IMR-90 (cell line): ENCODE measurements around the gene CREBBP. TPM values are rescaled to one million over a fixed set of nuclear protein-coding genes. Genes with fewer than 3 reads are reported as not detected.

Source experiments
- ATAC-seq: fragments of 200-7000 bp; cut with Tn5 transposase; 2 replicates; pipeline ENCODE4 v1.9.1; 2020; ENCODE audit warnings: low read depth, mild to moderate bottlenecking, moderate library complexity
- BruUV-seq: library from RNA; stranded (reverse); fragments of 400-500 nt; replicated peaks from 2 replicates; lab custom pipeline; 2021; lab: Mats Ljungman, UMichigan
- CTCF ChIA-PET: fragments of 300-600 bp; formaldehyde crosslinking; extraction: SDS; loops from one replicate; lab custom pipeline; 2021; ENCODE audit warnings: antibody characterized with exemption; lab: Yijun Ruan, JAX
- POLR2A ChIA-PET: fragments of 300-600 bp; sonication (Branson Sonifier 250); formaldehyde crosslinking; loops from one replicate; lab custom pipeline; 2022; ENCODE audit warnings: antibody characterized with exemption; ENCODE audit not compliant: unreplicated experiment; lab: Charles Lee
- DNase-seq: peaks from one replicate; pipeline ENCODE4 v3.0.0; 2013
- H2AFZ ChIP-seq: replicated peaks from 2 replicates; pipeline ENCODE3; 2013; ENCODE audit warnings: low read length, mild to moderate bottlenecking; ENCODE audit not compliant: poor library complexity
- H2AK5ac ChIP-seq: 2 replicates; pipeline ENCODE4 v1.6.1; 2013; ENCODE audit warnings: low read depth, low read length, inconsistent platforms
- H2AK9ac ChIP-seq: replicated peaks from 2 replicates; pipeline ENCODE3; 2013; ENCODE audit warnings: mild to moderate bottlenecking, low read depth, low read length, moderate library complexity; ENCODE audit not compliant: poor library complexity
- H2BK120ac ChIP-seq: 2 replicates; pipeline ENCODE4 v1.6.1; 2013; ENCODE audit warnings: low read depth, low read length, inconsistent platforms
- H2BK15ac ChIP-seq: 3 replicates; pipeline ENCODE4 v1.6.1; 2013; ENCODE audit warnings: low read depth, low read length, inconsistent platforms
- H2BK20ac ChIP-seq: 2 replicates; pipeline ENCODE4 v1.6.1; 2013; ENCODE audit warnings: low read depth, mild to moderate bottlenecking, inconsistent platforms, low read length, moderate library complexity
- H2BK5ac ChIP-seq: 2 replicates; pipeline ENCODE4 v1.6.1; 2013; ENCODE audit warnings: mild to moderate bottlenecking, low read depth, low read length, inconsistent platforms; ENCODE audit not compliant: poor library complexity, severe bottlenecking
- H3K14ac ChIP-seq: replicated peaks from 2 replicates; pipeline ENCODE4 v1.6.1; 2013; ENCODE audit warnings: low read depth, low read length, inconsistent platforms
- H3K18ac ChIP-seq: 2 replicates; pipeline ENCODE4 v1.6.1; 2013; ENCODE audit warnings: low read depth, low read length, control low read depth
- H3K23ac ChIP-seq: 2 replicates; pipeline ENCODE4 v1.6.1; 2013; ENCODE audit warnings: low read depth, low read length, inconsistent platforms
- H3K27ac ChIP-seq: 2 replicates; pipeline ENCODE4 v1.5.1; 2013; ENCODE audit warnings: mild to moderate bottlenecking, control low read depth, low read length; ENCODE audit not compliant: insufficient read depth
- H3K27me3 ChIP-seq: 2 replicates; pipeline ENCODE4 v1.6.1; 2013; ENCODE audit warnings: low read length; ENCODE audit not compliant: control insufficient read depth, insufficient read depth
- H3K36me3 ChIP-seq: 2 replicates; pipeline ENCODE4 v1.6.1; 2013; ENCODE audit warnings: low read length, mixed read lengths; ENCODE audit not compliant: control insufficient read depth, insufficient read depth
- H3K4ac ChIP-seq: 2 replicates; pipeline ENCODE4 v1.6.1; 2013; ENCODE audit warnings: low read depth, low read length, inconsistent platforms
- H3K4me1 ChIP-seq: 2 replicates; pipeline ENCODE4 v1.6.1; 2013; ENCODE audit warnings: low read length, mixed read lengths; ENCODE audit not compliant: control insufficient read depth, insufficient read depth
- H3K4me2 ChIP-seq: 2 replicates; pipeline ENCODE4 v1.6.1; 2013; ENCODE audit warnings: low read depth, mild to moderate bottlenecking, control low read depth, low read length, moderate library complexity
- H3K4me3 ChIP-seq: 2 replicates; pipeline ENCODE4 v1.5.1; 2013; ENCODE audit warnings: low read depth, mild to moderate bottlenecking, control low read depth, low read length, moderate library complexity; ENCODE audit not compliant: insufficient read depth
- H3K56ac ChIP-seq: 2 replicates; pipeline ENCODE4 v1.6.1; 2013; ENCODE audit warnings: low read length, inconsistent platforms; ENCODE audit not compliant: insufficient read depth; ENCODE audit errors: extremely low read depth
- H3K79me1 ChIP-seq, 2 experiments: 2 replicates each; pipeline ENCODE4 v1.6.1; 2013; ENCODE audit warnings: low read length in 2 of 2, inconsistent platforms in 1 of 2, low read depth in 1 of 2
- H3K9ac ChIP-seq: 2 replicates; pipeline ENCODE4 v1.6.1; 2013; ENCODE audit warnings: low read depth, low read length, control low read depth
- H3K9me1 ChIP-seq: 2 replicates; pipeline ENCODE4 v1.6.1; 2013; ENCODE audit warnings: low read length, inconsistent platforms; ENCODE audit not compliant: insufficient read depth
- H3K9me3 ChIP-seq: 2 replicates; pipeline ENCODE4 v1.6.1; 2013; ENCODE audit warnings: low read length; ENCODE audit not compliant: control insufficient read depth, insufficient read depth
- H4K20me1 ChIP-seq: 2 replicates; pipeline ENCODE4 v1.6.1; 2013; ENCODE audit warnings: low read length, inconsistent platforms; ENCODE audit not compliant: insufficient read depth
- H4K5ac ChIP-seq: 2 replicates; pipeline ENCODE4 v1.6.1; 2013; ENCODE audit warnings: mild to moderate bottlenecking, low read depth, low read length, control low read depth
- H4K8ac ChIP-seq, 2 experiments: 2 replicates each; pipeline ENCODE4 v1.6.1; 2013; ENCODE audit warnings: low read depth in 2 of 2, low read length in 2 of 2, control low read depth in 1 of 2, inconsistent platforms in 1 of 2
- H4K91ac ChIP-seq: 2 replicates; pipeline ENCODE4 v1.6.1; 2013; ENCODE audit warnings: low read depth, low read length, inconsistent platforms; ENCODE audit not compliant: insufficient read depth
- FOS ChIP-seq: fragments of 150-350 bp; IDR thresholded peaks from 2 replicates; pipeline ENCODE4 v1.6.1; 2016; ENCODE audit warnings: low read depth, low read length
- MAFK ChIP-seq: IDR thresholded peaks from 2 replicates; pipeline ENCODE4 v1.6.1; 2012; ENCODE audit warnings: low read depth, low read length, improper control_type of control experiment
- WGBS, 2 experiments: methylation state at CpG; one replicate each; pipeline versions ENCODE4 v1.1.5 to v1.1.7; 2013; ENCODE audit warnings: missing lambda C conversion rate in 2 of 2; ENCODE audit not compliant: insufficient read length in 1 of 2; ENCODE audit errors: extremely low coverage in 2 of 2; 5-methylcytosine and 5-hydroxymethylcytosine counted together
- dilution Hi-C: fragments of 300-500 bp; cut with HindIII; formaldehyde crosslinking; loops from one replicate; pipeline ENCODE4 v1.14.3; 2018; ENCODE audit warnings: low sequenced_read_pairs; ENCODE audit not compliant: unreplicated experiment
- in situ Hi-C: fragments of 300-500 bp; cut with MboI; formaldehyde crosslinking; loops from 3 replicates; pipeline ENCODE4 v1.14.3; 2019; ENCODE audit warnings: low sequenced_read_pairs, inconsistent platforms, mixed read lengths
- intact Hi-C: fragments of 100-400 bp; cut with micrococcal nuclease; formaldehyde crosslinking; loops from 2 replicates; pipeline ENCODE4 v1.10.0; 2022
- polyA plus RNA-seq, 3 experiments: library from polyadenylated mRNA; depleted of rRNA; stranded (reverse); fragments of >200 nt; gene quantifications; 2 replicates each; pipeline ENCODE4 v1.2.3, GENCODE V29; 2012; ENCODE audit warnings: low replicate concordance in 1 of 3
- total RNA-seq: library from RNA; depleted of rRNA; stranded (reverse); fragments of >200 nt; gene quantifications from 2 replicates; pipeline ENCODE4 v1.2.3, GENCODE V29; 2012
- TF ChIP-seq, protein P1 (sequence below): fragments of 150-350 bp; IDR thresholded peaks from 2 replicates; pipeline ENCODE4 v1.6.1; 2016; ENCODE audit warnings: low read depth, mild to moderate bottlenecking, low read length, moderate library complexity, borderline replicate concordance
- TF ChIP-seq, protein P2 (sequence below): conservative IDR thresholded peaks from 2 replicates; pipeline ENCODE4 v1.5.1; 2012; ENCODE audit warnings: mild to moderate bottlenecking, low read depth, low read length, improper control_type of control experiment
- TF ChIP-seq, protein P3 (sequence below): fragments of 150-350 bp; IDR thresholded peaks from 2 replicates; pipeline ENCODE4 v1.6.1; 2017; ENCODE audit warnings: mild to moderate bottlenecking, antibody characterized with exemption, low read length, low read depth

The CREBBP gene
- total and polyA plus RNA-seq, 2 of the 4 experiments (the other 2 are of a cell fraction), result 7.3 to 12.5 TPM

DNA sequence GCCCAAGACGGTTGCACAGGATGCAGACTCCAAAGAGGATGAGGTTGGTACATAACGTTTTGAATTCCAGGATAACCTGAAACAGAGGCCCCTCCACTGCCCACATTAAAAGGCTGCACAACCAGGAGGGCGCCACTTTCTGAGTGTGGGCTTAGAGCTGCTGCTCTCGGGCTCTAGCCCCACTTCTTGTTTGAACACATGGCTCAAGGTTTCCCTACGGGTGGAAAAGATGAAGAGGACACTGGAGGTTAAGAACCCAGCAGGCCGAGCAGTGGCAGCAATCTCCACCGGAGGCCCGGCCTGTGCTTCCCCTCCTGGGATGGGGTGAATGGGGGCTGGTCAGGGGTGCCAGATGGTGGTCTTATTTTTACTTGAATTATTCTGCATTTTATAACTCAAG lies 155.2 kb downstream of the CREBBP start:
- no peak for ATAC-seq
- Histone ChIP-seq H3K4me2 (no peak overlapping the region), H3K56ac (no peak overlapping the region), H3K23ac (no peak overlapping the region), H2BK20ac (no peak overlapping the region), H4K91ac (no peak overlapping the region), H3K36me3 (peaks cover 37% of the 10 kb centered on the region), H2BK120ac (no peak overlapping the region), H3K27ac (no peak overlapping the region), H2BK5ac (no peak overlapping the region), H3K9ac (no peak overlapping the region), H2AK5ac (no peak overlapping the region), H4K8ac (no peak overlapping the region), H3K9me1 (0 out of 2 replicates have a peak, but pooled peaks cover 4% of the 10 kb centered on the region), H2AK9ac (no peak overlapping the region), H3K9me3 (no peaks in the 10 kb centered on the region), H3K4ac (no peak overlapping the region), H3K79me1 (peaks cover 0 to 12% of the 10 kb centered on the region in 2 experiments; a peak in 2 of 4 replicates), H4K5ac (no peak overlapping the region), H3K14ac (no peak overlapping the region), H3K18ac (no peak overlapping the region), H3K4me3 (no peak overlapping the region), H3K27me3 (no peaks in the 10 kb centered on the region), H2BK15ac (no peak overlapping the region), H3K4me1 (no peaks in the 10 kb centered on the region), H2AFZ (no peak overlapping the region), H4K20me1 (peaks cover 21% of the 10 kb centered on the region)
- in situ Hi-C loops (no loop called here), dilution Hi-C loops (no loop called here), intact Hi-C loops (no loop called here)
- CTCF ChIA-PET, result no interaction called here
- POLR2A ChIA-PET, result no interaction called here
- no peak for TF ChIP-seq MAFK
- TF ChIP-seq, protein P1, sequence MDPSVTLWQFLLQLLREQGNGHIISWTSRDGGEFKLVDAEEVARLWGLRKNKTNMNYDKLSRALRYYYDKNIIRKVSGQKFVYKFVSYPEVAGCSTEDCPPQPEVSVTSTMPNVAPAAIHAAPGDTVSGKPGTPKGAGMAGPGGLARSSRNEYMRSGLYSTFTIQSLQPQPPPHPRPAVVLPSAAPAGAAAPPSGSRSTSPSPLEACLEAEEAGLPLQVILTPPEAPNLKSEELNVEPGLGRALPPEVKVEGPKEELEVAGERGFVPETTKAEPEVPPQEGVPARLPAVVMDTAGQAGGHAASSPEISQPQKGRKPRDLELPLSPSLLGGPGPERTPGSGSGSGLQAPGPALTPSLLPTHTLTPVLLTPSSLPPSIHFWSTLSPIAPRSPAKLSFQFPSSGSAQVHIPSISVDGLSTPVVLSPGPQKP, result no peak
- no peak for TF ChIP-seq FOS
- TF ChIP-seq, protein P2, sequence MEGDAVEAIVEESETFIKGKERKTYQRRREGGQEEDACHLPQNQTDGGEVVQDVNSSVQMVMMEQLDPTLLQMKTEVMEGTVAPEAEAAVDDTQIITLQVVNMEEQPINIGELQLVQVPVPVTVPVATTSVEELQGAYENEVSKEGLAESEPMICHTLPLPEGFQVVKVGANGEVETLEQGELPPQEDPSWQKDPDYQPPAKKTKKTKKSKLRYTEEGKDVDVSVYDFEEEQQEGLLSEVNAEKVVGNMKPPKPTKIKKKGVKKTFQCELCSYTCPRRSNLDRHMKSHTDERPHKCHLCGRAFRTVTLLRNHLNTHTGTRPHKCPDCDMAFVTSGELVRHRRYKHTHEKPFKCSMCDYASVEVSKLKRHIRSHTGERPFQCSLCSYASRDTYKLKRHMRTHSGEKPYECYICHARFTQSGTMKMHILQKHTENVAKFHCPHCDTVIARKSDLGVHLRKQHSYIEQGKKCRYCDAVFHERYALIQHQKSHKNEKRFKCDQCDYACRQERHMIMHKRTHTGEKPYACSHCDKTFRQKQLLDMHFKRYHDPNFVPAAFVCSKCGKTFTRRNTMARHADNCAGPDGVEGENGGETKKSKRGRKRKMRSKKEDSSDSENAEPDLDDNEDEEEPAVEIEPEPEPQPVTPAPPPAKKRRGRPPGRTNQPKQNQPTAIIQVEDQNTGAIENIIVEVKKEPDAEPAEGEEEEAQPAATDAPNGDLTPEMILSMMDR, result no peak
- TF ChIP-seq, protein P3, sequence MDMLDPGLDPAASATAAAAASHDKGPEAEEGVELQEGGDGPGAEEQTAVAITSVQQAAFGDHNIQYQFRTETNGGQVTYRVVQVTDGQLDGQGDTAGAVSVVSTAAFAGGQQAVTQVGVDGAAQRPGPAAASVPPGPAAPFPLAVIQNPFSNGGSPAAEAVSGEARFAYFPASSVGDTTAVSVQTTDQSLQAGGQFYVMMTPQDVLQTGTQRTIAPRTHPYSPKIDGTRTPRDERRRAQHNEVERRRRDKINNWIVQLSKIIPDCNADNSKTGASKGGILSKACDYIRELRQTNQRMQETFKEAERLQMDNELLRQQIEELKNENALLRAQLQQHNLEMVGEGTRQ, result no peak
- BruUV-seq, result no TSS peak
- 80% methylated on average over 2 of the region's 8 CpGs; no CpG with 5 or more reads in 1 of the 2 experiments for WGBS, 2 experiments
- DNase-seq, result no peak
